NCI-H526 (cell line): ENCODE measurements around the gene RHOF.
"Not testable (repeated sequence)": the region's sequence is repeated elsewhere in the genome, so short reads cannot be mapped to it uniquely, and the experiment has no call there.

Source experiments
- DNase-seq, 2 experiments: peaks; one replicate each; lab custom pipeline; 2025; lab: John Stamatoyannopoulos, UW

The RHOF gene

DNA sequence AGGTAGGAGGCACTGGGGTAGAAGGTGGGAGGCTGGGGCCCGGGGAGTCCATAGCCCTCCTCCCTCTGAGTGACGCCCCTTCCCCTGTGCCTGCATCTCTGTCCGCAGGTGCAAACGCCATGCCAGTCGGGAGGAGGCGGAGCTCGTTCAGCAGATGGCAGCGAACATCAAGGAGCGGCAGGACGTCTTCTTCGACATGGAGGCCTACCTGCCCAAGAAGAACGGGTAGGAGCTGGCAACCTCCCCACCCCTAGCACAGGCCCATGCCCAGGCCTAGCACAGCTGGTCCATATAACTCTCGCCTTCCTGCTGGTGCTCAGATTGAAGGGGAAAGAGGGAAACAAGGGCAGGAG, 45.3 kb downstream of the RHOF start:
- DNase-seq: peak in 1 of 2 experiments; percentile 29

GRCh38 chr12:121745545-121745944, 47.9 kb downstream of the RHOF start:
- DNase-seq: not testable (repeated sequence)

- DNase-seq: no peak
Observed at GRCh38 chr12:121741743-121742142, 51.7 kb downstream of the RHOF start.

DNA sequence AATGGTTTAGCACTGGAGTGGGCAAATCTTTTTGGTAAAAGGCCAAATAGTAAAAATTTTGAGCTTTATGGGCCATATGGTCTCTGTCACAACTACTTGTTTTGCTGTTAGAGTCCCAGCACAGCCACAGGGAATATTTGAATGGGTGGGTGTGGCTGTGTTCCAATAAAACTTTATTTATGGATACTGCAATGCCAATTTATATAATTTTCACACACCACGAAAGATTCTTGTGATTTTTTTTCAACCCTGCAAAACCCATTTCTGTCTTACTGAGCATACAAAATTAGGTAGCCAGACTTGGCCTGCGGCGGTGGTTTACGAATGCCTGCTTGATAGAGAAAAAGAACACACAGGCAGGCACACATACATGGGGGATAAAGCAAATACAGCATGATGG, 52.6 kb downstream of the RHOF start:
- no peak for DNase-seq

DNA sequence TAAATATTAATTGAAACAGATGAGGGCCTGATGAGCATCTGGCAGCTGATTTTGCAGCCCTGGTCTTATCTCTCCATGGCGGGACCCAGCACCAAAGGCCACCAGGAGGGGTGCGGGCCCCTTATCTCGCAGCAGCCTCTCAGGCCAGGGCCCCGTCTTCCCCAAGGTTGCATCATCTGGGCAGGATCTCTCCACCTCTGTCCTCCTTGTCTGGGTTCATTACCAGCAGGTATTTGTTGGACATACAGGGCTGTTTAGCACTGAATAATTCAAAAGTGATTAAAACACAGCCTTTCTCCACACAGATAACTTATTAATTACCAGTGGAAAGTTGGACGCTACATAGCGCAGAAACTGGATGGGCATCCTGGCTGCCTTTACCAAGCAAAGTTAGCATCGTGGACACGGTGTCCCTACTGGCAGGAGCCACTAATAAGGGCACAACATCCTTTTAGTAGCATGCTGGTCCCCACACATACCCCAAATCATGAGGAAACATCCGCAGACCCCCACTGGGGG, 55.1 kb downstream of the RHOF start:
- no peak for DNase-seq

DNA sequence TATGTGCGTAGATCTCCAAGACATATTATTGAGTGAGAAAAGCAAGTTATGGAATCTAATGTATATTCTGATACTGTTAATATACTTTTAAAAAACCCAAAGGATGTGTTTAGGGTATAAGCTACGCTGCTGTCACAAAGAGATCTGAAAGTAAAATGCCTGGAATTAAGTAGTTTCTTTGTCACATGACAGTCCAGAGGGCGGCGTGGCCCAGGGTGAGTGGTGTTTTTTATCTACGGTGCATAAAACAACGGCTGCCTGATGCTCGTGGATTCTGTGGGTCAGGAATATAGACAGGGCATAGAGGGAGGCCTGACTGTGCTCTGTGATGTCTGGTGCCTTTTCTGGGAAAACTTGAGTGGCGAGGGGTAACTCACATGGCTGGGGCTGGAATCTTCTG, 59.6 kb downstream of the RHOF start:
- no peak for DNase-seq

DNA sequence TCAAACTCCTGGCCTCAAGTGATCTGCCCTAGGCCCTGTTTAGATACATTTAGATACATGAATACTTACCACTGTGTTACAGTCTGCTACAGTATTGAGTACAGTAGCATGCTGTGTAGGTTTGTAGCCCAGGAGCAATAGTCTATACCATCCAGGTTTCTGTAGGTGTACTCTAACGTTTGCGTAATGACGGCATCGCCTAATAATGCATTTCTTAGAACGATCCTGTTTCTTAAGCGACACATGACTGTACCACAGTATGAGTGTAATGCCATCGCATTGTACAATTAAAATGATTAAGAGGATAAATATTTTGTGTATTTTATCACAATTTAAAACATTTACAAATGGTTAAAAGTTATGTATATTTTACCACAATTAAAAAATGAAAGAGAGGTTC, 62.0 kb downstream of the RHOF start:
- no peak for DNase-seq

DNA sequence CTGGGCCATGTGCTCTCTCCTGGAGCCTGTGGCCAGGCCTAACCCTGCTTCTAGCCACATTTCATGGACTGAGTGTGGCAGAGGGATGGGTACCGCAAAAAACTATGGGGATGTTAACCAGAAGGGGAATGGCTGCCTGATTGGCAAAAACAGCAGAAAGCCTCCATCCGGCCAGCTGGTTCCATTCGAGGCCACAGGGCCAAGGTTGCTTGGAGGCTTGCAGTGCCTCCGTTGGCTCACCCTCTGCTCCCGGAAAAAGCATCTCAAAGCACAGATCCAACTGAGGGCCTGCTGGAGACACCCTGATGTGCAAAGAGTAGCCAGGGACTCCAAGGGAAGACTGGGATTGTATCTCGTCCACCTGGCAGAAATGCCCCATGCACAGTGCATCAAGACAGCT, 64.5 kb downstream of the RHOF start:
- DNase-seq: no peak
